ENCODE results near the gene CDK8.
"Not testable (repeated sequence)": the region's sequence is repeated elsewhere in the genome, so short reads cannot be mapped to it uniquely, and the experiment has no call there.

The CDK8 gene

GRCh38 chr13:26254583-26255111, 718 bp downstream of the CDK8 start:
- FAIRE-seq = no peak

- FAIRE-seq = no peak
Measured at GRCh38 chr13:26255115-26255514, 1.2 kb downstream of the CDK8 start.

GRCh38 chr13:26255691-26256277, 1.9 kb downstream of the CDK8 start:
- FAIRE-seq = no peak

- FAIRE-seq = no peak
Measured at GRCh38 chr13:26257049-26257448, 3.1 kb downstream of the CDK8 start.

- no peak for FAIRE-seq
Measured at GRCh38 chr13:26259634-26260033, 5.7 kb downstream of the CDK8 start.

- no peak for FAIRE-seq
Measured at GRCh38 chr13:26262156-26262555, 8.2 kb downstream of the CDK8 start.

- no peak for FAIRE-seq
Measured at GRCh38 chr13:26266311-26266710, 12.4 kb downstream of the CDK8 start.

- no peak for FAIRE-seq
Measured at GRCh38 chr13:26270707-26271106, 16.8 kb downstream of the CDK8 start.

- FAIRE-seq = no peak
Measured at GRCh38 chr13:26272621-26273020, 18.7 kb downstream of the CDK8 start.

- no peak for FAIRE-seq
Measured at GRCh38 chr13:26280295-26280694, 26.4 kb downstream of the CDK8 start.

GRCh38 chr13:26280822-26281221, 26.9 kb downstream of the CDK8 start:
- no peak for FAIRE-seq

- FAIRE-seq = not testable (repeated sequence)
Measured at GRCh38 chr13:26285911-26286310, 32.0 kb downstream of the CDK8 start.

GRCh38 chr13:26288838-26289237, 34.9 kb downstream of the CDK8 start:
- FAIRE-seq = not testable (repeated sequence)

- FAIRE-seq = no peak
Measured at GRCh38 chr13:26295812-26296211, 41.9 kb downstream of the CDK8 start.

- FAIRE-seq = no peak
Measured at GRCh38 chr13:26299168-26299750, 45.3 kb downstream of the CDK8 start.

GRCh38 chr13:26300140-26300539, 46.2 kb downstream of the CDK8 start:
- no peak for FAIRE-seq

- FAIRE-seq = no peak
Measured at GRCh38 chr13:26305676-26306075, 51.7 kb downstream of the CDK8 start.

- FAIRE-seq = no peak
Measured at GRCh38 chr13:26307701-26308100, 53.8 kb downstream of the CDK8 start.

GRCh38 chr13:26308250-26308649, 54.3 kb downstream of the CDK8 start:
- no peak for FAIRE-seq

- no peak for FAIRE-seq
Measured at GRCh38 chr13:26308836-26309235, 54.9 kb downstream of the CDK8 start.

GRCh38 chr13:26310003-26310402, 56.1 kb downstream of the CDK8 start:
- FAIRE-seq = no peak

- no peak for FAIRE-seq
Measured at GRCh38 chr13:26310470-26310869, 56.5 kb downstream of the CDK8 start.

- FAIRE-seq = not testable (repeated sequence)
Measured at GRCh38 chr13:26312019-26312418, 58.1 kb downstream of the CDK8 start.

GRCh38 chr13:26316095-26316494, 62.2 kb downstream of the CDK8 start:
- not testable (repeated sequence) for FAIRE-seq

- FAIRE-seq = no peak
Measured at GRCh38 chr13:26320766-26321165, 66.8 kb downstream of the CDK8 start.
